GM21825 (cell line): ENCODE measurements around the gene METTL21C.

Experiments used
- ATAC-seq: cut with Tn5 transposase; IDR thresholded peaks from one replicate; pipeline ENCODE4 v1.9.1; 2021; ENCODE audit warnings: mild to moderate bottlenecking, moderate library complexity; ENCODE audit not compliant: unreplicated experiment

The METTL21C gene

DNA sequence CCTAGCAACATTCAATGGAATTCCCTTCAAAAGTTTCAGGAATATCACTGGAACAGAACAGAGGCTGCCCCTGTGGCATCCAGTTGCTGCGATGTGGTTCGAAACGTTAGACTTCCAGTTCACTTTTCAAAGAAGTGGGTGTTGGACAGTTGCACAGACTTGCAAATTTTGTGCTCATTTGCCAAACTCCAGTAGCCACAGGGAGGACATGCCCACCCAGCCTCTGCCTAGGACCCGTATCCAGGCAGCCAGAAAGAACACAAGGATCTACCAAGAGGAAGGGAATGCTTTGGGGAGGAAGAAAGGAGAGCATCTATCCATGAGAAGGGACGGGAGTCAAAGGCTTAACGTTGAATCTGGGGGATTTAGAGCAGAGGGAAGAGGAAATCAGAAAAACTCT lies at the start of gene METTL21C:
Gene METTL21C, minus strand, starts transcription at position 108 of the 400 bp plus-strand sequence. CDS start 546 bp downstream, outside the sequence.
- no peak for ATAC-seq

DNA sequence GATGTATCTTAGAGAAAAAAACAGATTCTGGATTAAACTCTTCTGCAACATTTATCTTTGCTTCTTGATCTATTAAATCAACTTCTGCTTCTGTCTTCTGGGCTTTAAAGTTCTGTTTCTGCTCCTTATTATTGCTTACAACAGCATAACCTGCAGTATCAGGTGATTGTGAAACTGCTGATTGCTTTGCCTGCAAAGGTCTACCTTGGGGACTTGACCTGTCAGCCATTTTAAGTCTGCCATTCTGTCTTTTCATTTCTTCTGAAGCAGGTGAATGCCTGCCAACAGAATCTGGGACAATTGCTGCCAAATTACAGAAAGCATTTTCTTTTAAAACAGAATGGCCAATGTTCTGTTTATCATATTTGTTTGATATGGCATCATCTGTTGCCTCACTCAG lies 47.7 kb upstream of the METTL21C start:
- ATAC-seq, result no peak

DNA sequence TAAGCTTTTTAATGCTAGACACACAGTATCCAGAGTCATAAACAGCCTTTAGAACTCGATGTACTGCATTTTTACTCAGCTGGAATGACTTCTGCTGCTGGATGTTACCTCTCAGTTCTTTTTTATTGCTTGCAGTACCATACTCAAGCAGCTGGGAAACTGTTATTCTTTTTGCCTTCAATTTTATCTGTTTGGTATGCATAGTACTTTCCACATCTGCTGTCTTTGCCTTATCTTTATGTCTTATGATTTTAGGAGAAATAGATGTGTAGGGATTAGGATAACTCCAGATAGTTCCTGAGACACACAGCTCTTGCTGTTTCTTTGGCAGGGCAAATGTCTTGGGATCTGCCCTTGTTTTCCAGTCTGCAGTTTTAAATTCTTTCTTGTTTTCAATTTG lies 47.3 kb upstream of the METTL21C start:
- ATAC-seq, result no peak

DNA sequence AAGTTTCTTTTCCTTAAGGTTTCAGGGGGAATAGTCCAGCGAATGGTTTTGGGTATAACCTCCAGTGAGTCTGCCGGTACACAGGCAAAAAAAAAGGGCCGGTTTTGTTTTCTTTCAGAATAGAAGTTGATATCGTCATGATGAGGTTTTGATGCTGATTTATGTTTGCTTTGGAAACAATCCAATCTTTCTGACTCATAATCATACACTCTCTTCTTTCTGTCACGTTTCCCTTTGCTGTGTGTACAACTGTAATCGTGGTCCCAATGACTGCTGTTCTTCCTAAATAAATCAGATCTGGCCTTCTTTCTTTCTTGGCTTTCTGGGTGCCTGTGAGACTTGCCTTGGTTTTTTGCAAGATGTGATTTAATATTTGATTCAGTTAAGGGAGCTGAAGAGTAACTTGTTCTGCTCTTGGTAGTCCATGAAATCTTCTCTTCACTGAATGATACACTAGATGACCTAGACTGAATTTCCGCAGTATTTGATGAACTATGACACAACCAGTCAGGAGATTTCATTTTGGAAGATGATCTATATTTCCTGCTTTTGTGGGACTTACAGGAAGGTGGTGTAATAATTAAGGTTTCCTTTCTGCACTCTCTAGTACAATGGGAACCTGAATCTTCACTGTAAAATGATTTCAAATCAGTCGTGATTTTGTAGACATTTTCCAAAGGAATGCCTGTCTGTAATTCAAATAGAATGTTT lies 34.9 kb upstream of the METTL21C start:
- ATAC-seq, result no peak

DNA sequence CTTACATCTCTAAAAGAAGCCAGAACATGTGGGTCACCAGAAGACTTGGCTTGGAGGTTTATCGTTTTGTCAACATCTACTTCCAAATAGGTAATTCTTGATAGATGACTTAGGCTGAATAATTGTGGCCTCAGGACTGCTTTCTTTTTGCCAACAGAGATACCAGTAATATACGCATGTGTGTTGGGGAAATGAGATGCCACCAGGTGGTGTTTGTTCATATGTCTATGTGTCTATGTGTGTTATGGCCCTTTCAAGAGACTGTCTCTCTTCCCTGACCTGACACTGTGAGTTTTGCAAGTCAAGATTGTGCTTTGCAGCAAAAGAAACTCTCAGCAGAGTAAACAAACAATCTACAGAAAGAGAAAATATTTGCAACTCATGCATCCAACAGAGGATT lies 31.6 kb upstream of the METTL21C start:
- ATAC-seq, result no peak

DNA sequence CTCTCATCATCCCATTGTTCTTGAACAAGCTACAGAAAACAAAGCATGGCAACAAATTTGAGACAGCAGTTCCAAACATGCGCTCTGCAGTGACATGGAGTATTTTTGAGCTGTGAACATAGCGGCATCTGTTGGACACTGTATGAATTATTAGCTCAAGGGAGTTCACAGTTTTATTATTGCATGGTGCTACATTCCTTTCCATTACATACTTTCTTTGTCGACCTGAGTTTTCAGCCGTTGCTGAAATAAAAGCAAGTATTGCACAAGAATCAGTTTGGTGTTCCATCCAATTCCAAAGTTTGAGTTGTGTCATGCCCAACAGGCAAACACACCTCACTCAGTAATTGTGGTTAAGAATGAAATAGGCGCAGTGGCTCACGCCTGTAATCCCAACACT lies 30.1 kb upstream of the METTL21C start:
- no peak for ATAC-seq

DNA sequence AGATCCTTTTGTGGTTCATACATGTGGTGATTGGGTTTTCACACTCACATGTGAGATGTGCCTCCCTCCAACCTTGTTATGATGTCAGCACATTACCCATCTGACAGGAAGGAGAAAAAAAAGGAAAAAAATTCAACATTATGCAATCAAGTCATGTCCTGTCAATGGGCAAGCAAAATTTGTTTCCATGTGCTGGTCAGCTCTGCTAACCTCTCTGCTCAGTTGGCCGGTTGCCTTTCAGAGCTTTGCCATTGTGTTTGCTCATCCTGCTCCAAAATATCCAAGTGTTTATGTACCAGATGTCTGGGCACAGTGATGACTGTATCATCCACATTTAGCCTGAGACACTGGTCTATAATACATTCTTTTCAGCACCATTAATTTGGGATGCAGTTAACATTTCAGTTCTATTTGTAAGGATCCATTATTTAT lies 27.0 kb upstream of the METTL21C start:
- ATAC-seq, result no peak

DNA sequence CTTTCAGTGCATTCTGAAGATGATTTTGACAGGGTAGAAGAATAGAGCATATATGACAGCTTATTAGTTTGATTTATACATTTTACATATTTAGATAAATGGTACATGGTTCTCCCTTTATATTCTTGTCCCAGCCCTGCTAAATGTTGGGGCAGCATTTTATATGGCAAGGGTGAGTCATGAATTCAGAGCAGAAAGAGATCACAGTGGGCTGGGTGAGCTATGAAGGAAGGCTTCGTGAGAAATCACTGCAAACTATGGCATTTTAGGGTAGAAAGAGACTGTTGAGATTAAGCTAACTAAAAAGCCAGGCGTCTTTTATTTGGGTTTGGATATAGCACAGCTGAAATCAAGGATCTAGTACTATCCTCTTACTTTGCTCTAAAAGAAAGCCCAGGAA lies 23.9 kb upstream of the METTL21C start:
- ATAC-seq, result no peak

DNA sequence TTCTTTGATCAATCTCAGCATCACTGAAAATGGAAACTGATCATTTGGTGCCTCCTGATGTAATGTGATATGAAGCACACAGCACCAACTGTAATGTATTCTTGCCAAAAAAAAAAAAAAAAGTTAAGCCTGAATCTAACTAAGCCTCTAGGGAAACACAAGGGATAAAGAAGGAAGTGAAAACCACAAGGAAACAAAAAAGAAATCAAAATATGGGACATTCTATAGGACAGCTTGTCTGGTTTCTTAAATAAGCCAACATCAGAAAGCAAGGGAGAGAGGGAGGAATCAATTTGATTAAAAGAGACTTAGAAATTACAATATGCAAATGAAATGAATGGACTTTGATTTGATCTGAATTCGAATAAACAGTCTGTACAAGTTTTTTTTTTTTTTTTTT lies 20.6 kb upstream of the METTL21C start:
- ATAC-seq, result no peak

DNA sequence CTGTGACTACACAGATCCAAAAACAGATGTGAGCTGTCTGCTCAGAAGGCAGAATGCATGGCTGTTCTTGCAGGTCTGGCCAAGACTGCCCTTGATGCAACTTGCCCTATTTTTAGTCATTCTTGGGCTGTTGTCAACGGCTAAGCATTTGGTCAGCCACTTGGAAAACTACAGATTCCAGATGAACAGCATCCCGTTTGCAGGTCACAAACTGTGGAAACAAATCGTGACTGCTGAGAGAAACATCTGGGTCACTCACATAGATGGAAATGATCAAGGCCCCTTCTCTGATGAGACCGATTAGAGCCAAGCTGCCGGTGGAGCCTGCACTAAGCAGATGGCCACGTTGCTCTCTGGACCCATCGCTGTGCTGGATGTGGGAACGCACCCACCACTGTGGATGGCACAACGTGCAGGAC lies 15.4 kb upstream of the METTL21C start:
- no peak for ATAC-seq

DNA sequence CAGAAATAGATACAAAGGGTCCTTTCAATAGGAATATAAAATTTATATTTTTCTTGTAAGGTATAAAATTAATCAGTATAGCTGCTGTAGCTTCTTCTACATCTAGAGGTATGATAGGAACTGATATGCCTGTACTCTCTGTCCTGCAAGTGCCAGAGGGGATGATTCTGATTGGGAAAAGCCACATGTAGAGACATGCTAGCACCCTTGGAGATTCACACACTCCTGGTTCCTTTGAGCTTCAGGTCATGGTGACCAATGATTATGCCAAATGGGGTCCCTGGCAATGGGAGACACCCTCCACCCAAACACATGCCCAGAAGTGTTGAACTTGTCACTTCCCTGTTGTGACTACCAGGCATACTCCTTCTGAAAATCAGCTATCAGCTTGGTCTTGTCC lies 14.7 kb upstream of the METTL21C start:
- ATAC-seq, result no peak

DNA sequence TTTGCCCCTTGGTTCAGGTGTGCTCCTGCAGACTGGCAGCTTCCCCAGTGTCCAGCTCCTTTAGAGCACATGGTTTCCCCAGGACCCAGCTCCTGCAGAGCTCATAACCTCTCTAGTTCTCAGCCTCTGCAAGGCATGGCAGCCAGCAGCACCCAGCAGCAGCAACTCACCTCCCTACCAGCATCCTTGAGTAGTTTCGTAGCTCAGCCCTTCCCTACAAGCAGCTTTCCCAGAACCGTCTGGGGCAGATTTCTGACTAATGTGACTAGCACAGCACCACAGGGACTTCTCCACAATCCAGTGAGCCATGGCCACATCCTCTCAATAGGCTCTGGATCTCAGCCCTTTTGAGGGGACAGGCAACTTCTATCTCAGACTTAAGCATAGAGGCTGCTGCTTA lies 14.1 kb upstream of the METTL21C start:
- ATAC-seq, result no peak

DNA sequence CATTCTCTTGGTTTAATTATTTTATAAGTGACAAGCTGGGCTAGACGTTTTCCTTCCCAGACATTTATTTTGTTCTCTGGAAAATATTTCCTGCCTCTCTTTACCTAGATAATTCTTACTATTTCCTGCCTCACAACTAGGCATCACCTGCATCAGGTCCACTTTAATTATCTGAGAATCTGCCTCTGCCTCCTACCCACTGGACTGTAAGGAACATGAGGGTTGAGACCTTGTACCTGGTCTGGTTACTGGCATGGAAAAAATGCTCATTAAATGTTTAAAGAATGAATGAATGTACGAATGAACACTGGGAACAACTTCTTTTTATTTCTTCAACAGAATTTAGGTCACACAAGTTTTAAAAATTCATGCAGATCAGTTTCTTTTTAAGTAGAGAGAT lies 13.4 kb upstream of the METTL21C start:
- ATAC-seq, result no peak

DNA sequence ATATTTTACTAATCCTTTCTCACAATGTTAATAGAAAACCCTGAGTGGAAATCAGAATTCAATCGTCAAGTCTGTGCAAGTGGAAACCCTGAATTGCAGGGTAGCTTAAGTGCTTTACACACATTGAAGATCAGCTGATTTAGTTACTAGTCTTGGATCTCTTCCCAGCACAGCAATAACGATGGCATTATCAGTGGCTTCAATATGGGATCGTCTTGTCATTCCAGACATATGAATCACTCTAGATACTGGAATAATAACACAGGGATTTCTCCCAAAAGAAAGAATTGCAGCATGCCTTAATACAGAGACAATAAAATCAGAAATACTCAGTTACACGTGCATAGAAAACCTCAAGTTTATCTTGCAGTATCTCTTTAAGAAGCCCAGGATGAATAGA lies 12.6 kb upstream of the METTL21C start:
- no peak for ATAC-seq

DNA sequence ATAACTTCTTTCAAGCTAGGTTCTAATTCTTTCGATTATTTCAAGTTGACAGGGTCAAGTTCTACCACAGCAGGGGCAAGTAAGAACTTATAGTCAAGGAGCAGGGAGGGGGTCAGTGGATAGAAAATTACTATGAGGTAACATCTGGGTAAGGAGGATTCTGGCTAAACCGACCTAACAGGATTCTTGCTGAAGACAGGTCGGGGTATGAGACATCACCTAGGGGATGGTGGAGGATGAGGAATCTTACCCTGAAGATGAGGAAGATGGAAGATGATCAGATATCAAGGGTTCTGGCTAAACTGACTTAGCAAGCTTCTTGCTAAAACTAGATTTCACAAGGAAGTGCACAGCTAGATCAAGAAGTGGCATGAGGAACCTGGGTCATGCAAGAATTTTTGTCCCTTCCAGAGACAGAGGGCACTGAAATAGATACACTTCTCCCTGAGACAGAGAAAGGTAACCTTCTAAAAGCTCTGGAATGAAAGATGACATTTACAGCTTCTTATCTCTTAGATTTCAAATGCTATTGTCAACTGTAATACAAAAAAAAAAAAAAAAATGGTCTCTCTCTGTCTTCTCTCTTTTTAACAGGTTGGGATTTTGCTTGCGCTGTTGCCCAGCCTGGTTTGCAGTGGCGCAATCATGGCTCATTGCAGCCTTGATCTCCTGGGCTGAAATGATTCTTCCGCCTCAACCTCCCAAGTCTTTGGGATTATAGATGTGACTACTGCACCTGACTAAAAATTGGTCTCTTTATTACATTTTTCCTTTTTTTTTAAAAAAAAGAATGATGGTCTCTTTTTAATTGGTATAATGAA lies 9.6 kb upstream of the METTL21C start:
- ATAC-seq, result no peak

DNA sequence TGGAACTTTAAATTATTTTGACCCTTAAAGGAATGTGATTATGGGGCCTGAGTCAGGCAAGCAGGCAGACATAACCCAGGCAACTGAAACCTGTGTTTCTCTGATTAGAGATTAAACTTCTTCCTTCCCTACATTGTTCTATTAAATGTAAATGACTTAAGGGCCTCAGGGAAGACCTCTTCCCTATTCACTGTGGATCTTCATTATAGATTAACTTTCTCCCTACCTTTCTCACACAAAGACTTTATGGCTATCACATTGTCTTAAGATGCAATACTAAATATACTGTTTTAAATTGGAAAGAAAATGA lies 8.8 kb upstream of the METTL21C start:
- no peak for ATAC-seq

DNA sequence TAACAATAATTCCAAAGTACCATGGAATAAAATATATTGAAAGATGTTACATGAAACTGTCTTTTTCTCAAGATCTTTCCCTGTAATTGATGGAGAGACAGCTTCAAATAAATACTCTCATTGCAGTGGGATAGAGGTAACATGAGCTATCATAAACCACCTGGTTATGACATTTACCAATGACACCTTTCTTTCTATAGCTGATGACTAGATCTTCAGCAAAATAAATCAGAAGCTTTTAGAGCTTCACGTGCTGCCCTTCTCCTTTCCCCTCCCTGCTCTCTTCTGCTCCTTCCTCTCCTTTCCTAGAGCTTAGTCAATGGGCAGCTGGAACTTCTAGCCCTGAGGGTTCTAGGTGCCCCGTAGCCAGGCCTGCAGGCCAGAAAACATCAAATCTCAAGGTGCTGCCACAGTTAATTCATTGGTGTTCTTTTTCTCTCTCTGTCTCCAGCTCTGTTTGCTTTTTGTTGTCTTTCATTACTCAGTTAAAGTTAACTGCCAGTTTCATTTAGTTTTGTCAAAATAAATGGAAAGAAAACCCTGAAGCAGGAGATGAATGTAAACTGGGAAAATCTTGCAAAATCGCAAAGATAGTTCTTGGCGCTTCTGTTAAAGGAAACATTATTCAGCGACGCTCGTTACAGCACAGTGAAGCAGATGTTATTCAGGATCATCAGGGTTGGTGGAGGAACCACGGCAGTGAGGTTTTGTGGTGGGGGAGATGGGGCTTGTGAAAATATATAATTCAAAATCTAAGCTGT lies 8.3 kb upstream of the METTL21C start:
- no peak for ATAC-seq

DNA sequence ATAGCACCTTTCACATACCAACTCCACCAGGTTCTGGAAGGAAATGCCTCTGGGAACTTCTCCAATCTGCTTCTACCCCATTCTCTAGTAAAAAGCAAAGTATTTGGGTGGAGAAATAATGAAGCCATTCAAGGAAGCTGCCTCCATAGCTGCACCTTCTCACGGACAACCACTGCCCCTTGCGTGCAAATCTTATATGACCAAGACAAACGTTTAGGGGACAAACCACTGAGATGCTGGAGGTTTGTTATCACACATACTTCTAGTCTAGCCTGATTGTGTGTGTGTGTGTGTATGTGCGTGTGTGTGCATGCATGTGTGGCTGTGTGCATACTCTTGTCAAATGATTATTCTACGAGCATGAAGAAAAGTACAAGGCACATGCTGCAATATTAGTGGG lies 6.5 kb upstream of the METTL21C start:
- no peak for ATAC-seq

DNA sequence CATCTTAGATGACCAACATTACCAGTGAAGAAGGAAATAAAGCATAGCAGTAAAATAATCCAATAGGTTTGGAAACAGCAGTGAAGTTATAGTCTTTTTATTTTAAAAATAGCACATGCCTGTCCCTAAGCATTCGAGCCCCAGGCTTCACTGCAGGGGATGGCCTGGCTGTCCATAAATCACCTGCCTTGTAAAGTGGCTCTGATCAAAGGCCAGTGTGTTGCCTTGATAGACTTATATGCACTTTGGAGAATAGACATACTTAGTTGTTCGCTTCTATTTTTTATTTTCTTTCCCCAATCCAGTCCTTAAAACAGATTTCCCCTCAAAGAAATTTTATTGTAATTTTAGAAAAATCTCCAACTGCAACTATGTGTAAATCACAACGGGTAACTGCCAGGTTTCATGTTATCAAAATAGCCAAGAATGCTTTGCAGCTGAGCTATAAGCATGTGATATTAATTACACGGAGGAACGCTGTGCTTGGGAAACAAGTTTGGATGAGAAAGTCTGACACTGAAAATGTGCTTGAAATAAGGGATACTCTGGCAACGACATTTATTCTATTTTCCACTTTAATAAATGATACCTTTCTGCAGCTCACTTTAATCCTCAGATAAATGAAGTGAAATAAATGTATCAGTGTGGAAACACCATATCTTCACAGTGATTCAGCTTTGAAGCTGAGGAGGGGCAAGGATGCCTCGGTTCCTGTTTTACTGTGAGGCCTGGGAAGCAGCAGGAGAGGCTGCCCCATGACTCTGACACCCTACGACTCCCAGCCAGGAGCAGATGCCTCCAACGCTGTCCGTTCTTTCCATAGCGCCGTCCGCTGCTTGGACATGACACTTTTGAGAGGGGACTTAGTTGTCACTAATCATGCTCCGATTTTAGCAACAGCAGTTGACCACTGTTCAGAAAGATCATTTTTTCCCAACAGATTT lies 5.5 kb upstream of the METTL21C start:
- ATAC-seq, result no peak

DNA sequence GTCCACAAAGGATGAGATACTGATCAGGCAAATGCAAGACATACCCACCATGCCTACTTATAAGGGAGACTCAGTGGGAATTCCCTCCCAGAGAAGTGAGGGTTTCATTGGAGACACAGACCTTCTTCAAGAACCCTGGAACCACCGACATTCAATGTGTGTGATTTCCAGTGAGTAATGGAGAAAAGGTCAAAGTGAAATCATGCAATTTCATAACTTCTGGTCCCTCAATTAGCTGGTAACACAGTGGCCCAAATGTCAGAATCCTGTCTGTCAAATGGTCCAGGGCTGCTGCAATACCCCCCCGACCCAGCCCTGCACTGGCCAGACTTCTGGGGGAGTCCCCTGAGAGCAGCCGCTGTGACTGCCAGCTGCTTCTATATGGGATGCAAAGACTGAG lies 4.7 kb upstream of the METTL21C start:
- no peak for ATAC-seq

DNA sequence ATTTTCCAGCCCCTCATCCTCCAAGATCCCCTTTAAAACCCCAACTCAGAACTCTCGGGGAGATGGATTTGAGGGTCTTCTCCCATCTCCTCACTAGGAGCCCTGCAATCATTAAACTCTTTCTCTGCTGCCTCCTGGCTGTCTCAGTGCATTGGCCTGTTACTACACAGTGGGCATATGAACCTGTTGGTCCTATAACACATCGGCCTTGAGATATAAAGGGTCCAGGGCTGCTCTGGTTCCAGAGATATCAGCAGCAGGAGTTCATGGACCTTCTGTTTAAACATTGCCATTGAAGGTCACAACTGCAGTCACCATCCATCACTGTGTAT lies 3.8 kb upstream of the METTL21C start:
- no peak for ATAC-seq
